Stimulated activated CD4-positive, alpha-beta T cell treated with anti-CD3 and anti-CD28 coated beads, Interleukin-4, amount 100 ng/mL, for 4 hours (primary cell): Measurements from ENCODE around the gene ATP6V1A.

Experiments
- DNase-seq, 2 experiments: peaks; one replicate each; pipeline ENCODE4 v3.0.0-alpha.2; 2020

Gene ATP6V1A

DNA sequence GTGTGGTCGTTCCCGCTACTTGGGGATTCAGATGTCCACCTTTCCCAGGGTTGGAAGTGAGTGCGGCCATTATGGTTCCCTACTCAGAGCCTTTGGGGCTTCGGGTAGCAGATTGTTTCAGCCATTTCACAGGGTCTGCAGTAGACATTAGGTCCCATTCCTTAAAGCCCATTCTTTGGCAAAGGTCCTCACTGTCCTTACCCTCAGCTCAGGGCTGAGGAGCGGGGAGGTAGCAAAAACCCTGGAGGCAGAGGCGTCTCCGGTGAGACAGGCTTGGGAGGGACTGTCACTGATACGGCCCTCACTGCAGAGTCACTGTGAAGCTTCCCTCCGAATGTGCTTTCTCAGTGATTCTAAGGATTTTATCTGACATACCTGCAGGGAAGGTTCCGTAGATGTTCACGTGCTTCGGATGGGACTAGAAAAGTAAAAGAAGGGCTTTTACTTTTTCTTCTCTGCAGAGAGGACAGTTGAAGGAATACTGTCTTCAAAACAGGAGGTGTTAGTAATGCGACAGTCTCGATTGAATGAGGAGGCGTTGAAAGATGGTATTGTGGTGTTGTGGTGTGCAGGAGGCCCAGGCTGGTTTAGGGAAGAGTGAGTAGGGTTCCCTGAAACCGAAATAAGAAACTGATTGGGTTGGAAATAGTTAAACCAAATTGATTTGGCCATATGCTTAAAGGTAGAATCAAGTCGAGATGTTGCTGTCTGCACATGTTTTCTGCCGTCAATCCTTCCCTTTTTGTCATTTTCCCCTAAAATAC, 630 bp downstream of the ATP6V1A start:
- peak; percentile 22 to 47 for DNase-seq

DNA sequence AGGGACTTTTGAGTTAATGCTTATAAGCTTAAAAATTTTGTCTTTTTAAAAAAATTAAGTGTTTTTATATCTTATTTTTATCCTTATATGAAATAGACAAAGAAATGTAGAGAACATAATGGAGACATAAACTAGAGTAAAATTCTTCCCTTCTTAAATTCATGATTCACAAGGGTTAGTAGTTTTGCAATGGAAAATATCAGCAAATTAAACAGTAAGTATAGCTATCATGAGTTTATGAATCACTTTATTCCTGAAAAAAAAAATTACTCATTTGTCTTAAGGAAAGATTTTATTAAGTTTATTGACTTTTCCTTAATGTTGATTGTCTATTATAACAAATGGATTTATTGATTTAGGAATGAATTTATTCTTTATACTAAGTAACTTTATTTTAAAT, 4.3 kb downstream of the ATP6V1A start:
- DNase-seq, result no peak

DNA sequence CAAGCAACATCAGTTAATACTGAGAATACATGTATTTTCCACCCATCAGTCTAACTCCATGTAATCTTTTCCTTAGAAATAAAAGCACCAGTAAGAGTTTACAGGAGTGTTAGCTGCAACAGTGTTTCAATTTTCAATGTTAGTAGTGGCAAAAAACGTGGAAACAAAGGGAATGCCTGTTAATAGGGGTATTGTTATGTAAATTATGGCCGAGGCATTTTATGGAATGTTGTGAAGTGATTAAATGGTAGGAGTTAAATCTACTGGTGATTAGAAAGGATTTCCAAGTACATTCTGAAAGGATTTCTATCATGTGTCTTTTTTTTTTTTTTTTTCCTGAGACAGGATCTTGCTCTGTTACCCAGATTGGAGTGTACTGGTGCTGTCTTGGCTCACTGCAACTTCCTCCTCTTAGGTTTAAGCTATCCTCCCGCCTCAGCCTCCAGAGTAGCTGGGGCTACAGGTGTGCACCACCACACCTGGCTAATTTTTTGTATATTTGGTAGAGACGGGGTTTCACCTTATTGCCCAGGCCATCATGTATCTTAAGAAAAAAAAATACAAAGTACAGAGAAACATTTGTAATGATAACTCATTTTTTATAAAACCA, 6.6 kb downstream of the ATP6V1A start:
- DNase-seq, result no peak

- no peak for DNase-seq
These were observed 7.8 kb downstream of the ATP6V1A start for GRCh38 chr3:113754494-113755159.

GRCh38 chr3:113758389-113759024, 11.7 kb downstream of the ATP6V1A start:
- no peak for DNase-seq

DNA sequence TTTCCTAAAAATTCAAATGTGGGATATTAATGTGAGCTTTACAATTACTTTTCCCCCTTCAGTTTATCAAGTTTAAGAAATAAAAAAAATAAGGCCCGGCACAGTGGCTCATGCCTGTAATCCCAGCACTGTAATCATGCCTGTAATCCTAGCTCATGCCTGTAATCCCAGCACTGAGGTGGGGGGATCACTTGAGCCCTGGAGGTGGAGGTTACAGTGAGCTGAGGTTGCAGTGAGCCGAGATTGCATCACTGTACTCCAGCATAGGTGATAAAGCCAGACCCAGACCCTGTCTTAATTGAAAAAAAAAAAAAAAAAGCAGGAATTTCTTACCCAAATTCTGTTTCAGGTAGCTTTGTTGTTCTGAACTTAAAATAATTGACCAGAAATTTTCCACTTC, 17.9 kb downstream of the ATP6V1A start:
- no peak for DNase-seq

DNA sequence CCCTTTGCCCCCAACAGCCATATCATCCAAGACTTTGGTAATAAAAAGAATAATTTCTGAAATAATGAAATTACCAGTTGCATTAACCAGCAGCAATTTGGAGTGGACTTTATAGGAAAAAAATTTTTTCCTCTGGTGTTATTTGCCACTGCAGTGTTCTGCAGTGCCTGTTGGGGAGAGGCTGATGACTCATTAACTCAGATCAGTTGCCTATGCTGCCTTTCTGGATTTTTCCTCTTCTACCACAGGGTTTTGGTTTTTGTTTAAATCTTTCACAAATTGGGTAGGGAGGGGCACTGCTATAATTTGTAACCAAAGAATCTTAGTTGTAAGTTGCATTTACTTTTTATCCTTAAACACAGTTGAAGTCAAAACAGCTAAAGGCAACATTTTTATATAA, 22.7 kb downstream of the ATP6V1A start:
- no peak for DNase-seq

DNA sequence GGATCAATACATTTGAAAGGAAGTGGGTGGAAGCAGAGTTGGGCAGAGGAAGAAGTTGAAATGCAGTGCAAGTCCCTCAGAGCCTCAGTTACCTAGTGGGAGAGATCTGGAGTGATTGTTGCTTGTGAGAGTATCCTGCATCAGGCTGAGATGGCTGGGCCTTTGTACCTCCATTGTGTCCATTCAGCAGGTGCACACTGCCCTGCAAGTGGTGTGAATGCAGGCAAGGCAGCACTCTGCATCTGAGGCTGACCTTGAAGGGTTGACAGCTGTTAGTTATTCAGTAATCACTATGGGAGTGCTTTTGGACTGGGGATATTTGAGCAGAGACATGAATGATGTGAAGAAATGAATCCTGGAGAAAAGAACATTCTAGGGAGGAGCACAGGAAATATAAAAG, 25.2 kb downstream of the ATP6V1A start:
- DNase-seq, result no peak

DNA sequence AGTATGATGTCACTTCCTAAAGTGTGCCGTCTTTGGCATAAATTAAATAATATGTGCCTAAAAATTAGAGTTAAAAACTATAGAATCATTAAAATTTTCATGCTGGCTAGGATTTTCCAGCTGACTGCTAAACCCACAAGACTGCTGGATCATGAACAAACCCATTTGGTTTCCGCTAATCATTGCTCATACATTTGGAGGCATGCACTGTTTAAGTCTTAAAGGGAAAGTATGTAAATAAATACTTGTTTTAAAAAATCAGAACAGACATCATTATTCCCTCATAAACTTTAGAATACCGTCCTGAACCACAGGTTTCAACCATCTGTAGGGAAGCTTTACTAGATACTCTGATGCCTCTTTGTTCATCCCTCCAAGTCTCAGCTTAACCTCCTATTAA, 26.5 kb downstream of the ATP6V1A start:
- DNase-seq, result no peak

- DNase-seq, result no peak
These were observed 28.7 kb downstream of the ATP6V1A start for GRCh38 chr3:113775516-113775915.

DNA sequence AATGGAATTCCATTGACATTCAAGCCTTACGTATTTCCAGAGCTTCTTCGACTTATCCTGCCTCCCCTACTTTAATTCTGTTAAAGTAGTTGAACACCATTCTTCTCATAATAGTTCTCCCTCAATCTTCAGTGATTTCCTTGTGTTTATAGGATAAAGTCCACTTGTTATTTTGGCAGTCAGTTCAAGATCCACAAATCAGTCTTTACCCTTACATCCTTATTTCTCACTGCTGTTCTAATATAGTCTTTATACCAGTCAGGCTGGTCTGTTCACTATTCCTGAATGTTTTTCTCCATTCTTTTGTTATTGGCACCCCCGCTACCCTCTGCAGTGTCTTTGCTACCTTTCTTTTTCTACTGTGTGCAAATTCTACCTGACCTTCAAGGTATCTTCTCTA, 29.7 kb downstream of the ATP6V1A start:
- DNase-seq, result no peak

DNA sequence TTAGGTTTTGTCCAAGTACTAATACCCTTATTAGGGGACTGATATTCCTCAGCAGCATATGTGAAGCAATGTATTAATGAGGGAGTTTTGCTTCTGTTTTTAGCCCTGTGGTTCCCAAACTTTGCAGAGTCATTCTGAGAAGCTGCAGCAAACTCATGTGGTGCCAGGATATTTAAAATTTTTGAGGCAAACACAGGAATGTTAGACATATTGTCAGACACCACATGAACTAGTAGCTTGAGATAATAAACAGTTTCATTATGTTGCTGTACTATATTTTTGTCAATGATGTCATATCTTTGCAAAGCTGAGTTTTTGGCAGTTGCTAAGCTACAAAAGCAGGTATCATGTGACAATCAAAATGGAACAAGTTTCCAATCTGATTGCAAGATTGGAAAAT, 36.6 kb downstream of the ATP6V1A start:
- no peak for DNase-seq

- DNase-seq, result no peak
These were observed 37.1 kb downstream of the ATP6V1A start for GRCh38 chr3:113783980-113784379.

DNA sequence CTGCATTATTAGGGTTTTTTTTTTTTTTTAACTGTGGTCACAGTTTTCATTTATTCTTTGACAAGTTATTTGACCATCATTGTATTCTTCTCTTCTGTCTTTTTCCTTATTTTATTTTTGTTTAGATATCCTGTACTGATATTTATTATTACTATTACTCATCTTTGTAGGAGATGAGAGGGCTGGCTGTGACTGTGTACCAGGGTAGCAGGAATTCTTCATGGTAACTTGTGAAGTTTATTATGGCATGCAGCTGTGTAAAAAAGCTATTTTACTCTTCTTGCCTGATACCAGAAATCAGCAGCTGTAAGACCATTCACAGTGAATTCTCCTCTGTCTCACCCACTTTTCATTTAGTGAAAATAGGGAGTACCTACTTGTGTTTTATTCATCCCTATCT, 44.5 kb downstream of the ATP6V1A start:
- no peak for DNase-seq

DNA sequence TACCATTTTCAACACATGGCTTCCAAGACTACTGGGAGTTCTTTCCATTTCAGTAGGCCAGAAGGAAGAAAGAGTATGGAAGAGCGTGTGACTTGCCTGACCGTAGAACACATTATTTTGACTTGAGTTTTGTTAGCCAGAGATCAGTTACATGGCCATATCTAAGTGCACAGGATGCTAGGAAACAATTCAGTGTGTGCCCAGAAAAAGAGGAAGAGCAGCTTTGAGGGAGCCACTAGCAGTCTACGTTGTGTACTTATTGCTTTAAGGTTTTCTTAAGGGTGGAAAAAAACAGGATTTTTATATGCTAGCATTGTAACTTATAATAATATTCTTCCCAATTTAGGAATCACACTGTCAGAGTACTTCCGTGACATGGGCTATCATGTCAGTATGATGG, 47.7 kb downstream of the ATP6V1A start:
- DNase-seq, result no peak

- DNase-seq, result no peak
These were observed 48.9 kb downstream of the ATP6V1A start for GRCh38 chr3:113795693-113796092.

- no peak for DNase-seq
These were observed 56.1 kb downstream of the ATP6V1A start for GRCh38 chr3:113802795-113803455.

DNA sequence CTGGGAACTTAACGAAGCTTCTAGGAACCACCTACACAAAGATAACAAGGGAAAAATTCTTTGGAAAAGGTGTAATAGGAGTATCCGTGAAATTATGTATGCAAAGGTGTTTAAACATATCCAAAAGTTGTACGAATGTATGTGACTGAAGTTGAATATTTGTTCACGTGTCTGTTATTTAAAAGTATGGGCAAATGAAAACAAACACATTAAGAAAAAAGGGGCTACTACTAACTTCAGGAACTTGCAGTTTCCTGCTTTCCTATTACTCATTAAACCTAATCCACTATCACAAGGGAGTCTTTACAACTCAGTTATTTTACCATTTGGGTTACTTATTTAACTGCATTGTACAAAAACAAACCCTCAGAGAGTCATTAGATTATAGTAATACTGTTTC, 57.8 kb downstream of the ATP6V1A start:
- DNase-seq, result no peak

DNA sequence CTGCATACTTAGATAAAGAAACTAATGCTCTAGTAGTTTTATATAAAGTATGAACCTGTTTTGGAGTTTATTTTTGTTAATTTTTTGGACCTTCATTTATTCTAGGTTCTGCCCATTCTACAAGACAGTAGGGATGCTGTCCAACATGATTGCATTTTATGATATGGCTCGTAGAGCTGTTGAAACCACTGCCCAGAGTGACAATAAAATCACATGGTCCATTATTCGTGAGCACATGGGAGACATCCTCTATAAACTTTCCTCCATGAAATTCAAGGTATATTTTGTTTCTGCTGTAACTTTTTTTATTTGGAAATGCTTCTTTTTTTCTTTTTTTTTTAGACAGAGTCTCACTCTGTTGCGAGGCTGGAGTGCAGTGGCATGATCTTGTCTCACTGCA, 58.4 kb downstream of the ATP6V1A start:
- no peak for DNase-seq

- no peak for DNase-seq
These were observed 66.0 kb downstream of the ATP6V1A start for GRCh38 chr3:113812854-113813253.

DNA sequence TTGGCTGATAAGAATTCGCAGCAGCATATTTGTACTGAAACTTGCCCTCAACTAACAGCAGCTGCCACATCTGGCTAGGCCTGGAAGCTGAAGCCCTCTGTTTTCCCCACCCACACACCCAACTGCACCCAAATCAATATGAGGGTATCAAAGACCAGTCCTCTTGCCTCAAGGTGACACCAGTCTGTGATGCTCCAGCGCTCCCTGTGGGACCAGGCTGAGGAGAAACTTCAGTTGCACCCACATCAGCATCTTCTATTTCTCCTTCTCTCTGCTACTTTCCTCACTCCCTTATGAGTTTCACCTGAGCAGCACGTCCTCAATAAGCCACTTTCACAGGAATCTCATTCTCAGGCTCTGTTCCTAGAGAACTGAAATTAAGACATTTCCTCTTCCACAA, 73.0 kb downstream of the ATP6V1A start:
- no peak for DNase-seq

GRCh38 chr3:113825090-113825489, 78.3 kb downstream of the ATP6V1A start:
- DNase-seq, result no peak

DNA sequence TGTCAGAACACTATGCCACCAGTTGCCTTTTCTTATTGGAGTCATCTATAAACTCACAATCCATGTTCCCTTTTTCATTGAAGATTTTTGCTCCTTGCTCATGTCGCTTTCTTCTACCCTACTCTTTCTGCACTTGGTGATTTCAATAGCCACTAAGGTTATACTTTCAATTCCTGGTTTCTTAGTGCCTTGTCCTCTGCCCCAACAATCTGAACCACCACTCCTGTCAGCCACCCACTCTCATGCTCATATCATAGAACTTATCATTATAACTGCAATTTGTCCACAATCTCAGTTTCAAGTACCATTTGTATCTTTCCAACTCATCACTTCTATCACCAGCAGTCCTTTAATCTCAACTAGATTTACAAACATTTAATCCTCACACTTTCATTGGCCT, 81.8 kb downstream of the ATP6V1A start:
- DNase-seq, result no peak
